ENCODE measurements around the gene VASH2.
"Not testable (repeated sequence)": the region's sequence is repeated elsewhere in the genome, so short reads cannot be mapped to it uniquely, and the experiment has no call there.

VASH2 gene

GRCh38 chr1:212959266-212960220, 9.2 kb downstream of the VASH2 start:
- DNase-seq, result no peak

- no peak for DNase-seq
Measured at GRCh38 chr1:212960932-212961331, 10.6 kb downstream of the VASH2 start.

- DNase-seq, result no peak
Measured at GRCh38 chr1:212962509-212962908, 12.2 kb downstream of the VASH2 start.

GRCh38 chr1:212964102-212964501, 13.8 kb downstream of the VASH2 start:
- DNase-seq, result no peak

- DNase-seq, result not testable (repeated sequence)
Measured at GRCh38 chr1:212964993-212965392, 14.7 kb downstream of the VASH2 start.

- DNase-seq, result no peak
Measured at GRCh38 chr1:212966616-212967015, 16.3 kb downstream of the VASH2 start.

- no peak for DNase-seq
Measured at GRCh38 chr1:212967801-212968200, 17.5 kb downstream of the VASH2 start.

- no peak for DNase-seq
Measured at GRCh38 chr1:212968368-212968863, 18.1 kb downstream of the VASH2 start.

GRCh38 chr1:212970085-212970484, 19.7 kb downstream of the VASH2 start:
- DNase-seq, result no peak

- DNase-seq, result no peak
Measured at GRCh38 chr1:212971312-212971711, 21.0 kb downstream of the VASH2 start.

- DNase-seq, result no peak
Measured at GRCh38 chr1:212973426-212973825, 23.1 kb downstream of the VASH2 start.

GRCh38 chr1:212973899-212974298, 23.6 kb downstream of the VASH2 start:
- no peak for DNase-seq

GRCh38 chr1:212974711-212975110, 24.4 kb downstream of the VASH2 start:
- no peak for DNase-seq

- DNase-seq, result no peak
Measured at GRCh38 chr1:212975111-212975918, 25.0 kb downstream of the VASH2 start.

GRCh38 chr1:212976586-212976985, 26.2 kb downstream of the VASH2 start:
- no peak for DNase-seq

GRCh38 chr1:212977781-212978645, 27.7 kb downstream of the VASH2 start:
- no peak for DNase-seq

- DNase-seq, result no peak
Measured at GRCh38 chr1:212979340-212980122, 29.2 kb downstream of the VASH2 start.

- DNase-seq, result no peak
Measured at GRCh38 chr1:212980123-212980785, 29.9 kb downstream of the VASH2 start.

GRCh38 chr1:212981025-212981495, 30.7 kb downstream of the VASH2 start:
- no peak for DNase-seq

GRCh38 chr1:212981571-212982328, 31.4 kb downstream of the VASH2 start:
- DNase-seq, result no peak
